NCI-H526 treated with DMSO at 0.1 percent for 48 hours (cell line): ENCODE measurements around the gene MOB3B.
"Not testable (repeated sequence)": the region's sequence is repeated elsewhere in the genome, so short reads cannot be mapped to it uniquely, and the experiment has no call there.

ENCODE experiments used
- DNase-seq: peaks from one replicate; lab custom pipeline; 2025; lab: John Stamatoyannopoulos, UW

MOB3B gene

DNA sequence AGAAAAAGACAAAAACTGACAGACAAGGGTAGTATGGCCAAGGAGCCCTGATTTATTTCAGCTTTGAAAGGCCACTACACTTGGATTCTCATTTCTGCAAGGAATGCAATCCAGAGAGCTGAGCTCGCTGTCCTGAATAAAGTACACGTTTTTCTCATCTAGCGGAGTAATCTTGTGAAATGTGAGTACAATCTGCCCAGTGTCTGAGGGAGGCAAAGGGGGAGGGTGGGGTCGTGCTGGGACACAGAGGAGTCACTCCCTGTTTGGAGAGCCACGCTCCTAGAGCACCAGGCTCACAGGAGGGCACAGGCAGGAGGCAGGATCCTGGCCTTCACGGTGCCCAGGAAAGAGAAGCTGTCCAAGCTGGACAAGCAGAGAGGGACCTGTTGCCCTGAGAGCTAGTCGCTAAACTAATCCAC lies 56.5 kb downstream of the MOB3B start:
- DNase-seq = no peak

DNA sequence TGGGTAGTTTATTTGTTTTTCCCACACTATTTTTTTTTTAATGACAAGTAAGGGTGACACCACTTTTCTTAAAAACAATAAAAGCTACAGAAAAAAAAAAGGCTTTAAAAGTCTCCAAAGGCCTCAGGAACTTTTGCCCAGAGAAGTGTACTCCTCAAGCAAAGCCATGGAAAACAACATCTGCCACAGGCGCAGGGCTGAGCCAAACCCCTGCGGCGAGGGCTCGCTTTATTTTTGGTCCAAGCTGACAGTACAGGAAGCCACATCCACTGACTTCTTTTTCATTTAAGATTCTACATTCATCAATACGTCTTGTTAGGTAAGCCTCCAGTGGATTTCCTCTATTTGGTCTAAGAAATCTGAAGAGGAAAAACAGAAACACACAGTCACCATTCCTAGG lies 57.4 kb downstream of the MOB3B start:
- no peak for DNase-seq

DNA sequence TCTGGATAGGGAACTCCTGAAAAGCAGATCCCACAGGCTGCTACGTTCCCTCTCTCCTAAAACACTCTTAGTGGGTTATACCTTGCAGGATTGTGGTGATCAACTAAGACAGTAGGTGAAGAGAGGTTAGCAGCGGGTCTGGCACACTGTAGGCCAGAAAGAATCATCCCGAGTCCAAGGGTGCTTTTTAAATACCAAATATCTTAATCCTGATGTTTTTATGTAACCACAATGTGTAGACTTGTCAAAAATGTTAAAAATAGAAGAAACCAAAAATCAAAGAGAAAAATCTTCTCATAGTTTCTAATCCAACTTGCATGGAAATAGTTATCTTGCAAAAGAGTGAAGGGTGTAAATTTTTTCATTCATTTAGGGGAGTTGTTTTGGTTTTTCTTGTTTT lies 57.8 kb downstream of the MOB3B start:
- DNase-seq = no peak

DNA sequence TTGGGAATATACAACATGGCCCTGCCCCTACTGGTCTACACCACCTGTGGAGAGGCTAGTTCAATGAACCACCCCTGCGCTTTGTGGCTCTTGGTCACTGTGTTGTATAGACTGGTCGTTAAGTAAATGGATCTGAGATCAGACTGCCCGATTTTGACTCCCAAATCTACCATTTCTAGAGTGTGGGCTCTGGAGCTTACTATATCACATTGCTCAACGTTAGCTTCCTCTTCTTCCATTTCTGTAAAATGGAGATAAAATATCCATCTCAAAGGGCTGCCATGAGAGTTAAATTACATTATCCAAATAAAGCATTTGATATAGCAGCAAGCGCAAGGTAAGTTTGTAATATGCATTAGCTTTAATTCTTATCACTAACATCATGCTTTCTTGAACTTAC lies 58.2 kb downstream of the MOB3B start:
- no peak for DNase-seq

- no peak for DNase-seq
Measured at GRCh38 chr9:27470291-27470856, 59.2 kb downstream of the MOB3B start.

- no peak for DNase-seq
Measured at GRCh38 chr9:27469550-27469949, 60.1 kb downstream of the MOB3B start.

DNA sequence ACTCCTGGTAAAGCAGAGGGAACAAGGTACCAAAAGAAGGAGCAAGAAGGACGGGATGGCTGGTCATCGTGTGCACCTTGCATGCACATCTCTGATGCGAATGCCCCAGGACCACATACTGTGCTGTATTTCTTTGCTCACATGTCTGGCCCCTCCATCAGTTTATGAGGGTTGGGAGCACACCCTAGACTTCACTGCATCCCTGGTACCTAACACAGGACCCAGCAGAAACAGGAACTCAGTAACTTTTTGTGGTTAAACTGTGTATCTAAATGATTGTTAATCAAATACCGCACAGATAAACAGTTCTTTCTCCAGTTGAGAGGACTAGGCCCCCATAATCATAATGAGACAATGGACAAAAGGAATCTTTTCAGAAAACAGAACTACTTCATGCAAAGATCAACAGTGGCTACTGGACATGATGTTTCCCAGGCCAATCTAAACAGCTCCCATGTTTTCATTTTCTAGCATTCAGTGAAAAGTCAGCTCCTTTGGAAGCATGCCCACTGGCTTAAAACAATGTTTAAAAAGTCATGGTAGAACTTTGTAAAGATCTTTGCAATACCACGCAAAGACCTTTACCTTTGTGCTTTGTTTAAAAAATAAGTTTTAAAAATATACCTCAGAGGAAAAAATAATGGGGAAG lies 61.0 kb downstream of the MOB3B start:
- DNase-seq = no peak

DNA sequence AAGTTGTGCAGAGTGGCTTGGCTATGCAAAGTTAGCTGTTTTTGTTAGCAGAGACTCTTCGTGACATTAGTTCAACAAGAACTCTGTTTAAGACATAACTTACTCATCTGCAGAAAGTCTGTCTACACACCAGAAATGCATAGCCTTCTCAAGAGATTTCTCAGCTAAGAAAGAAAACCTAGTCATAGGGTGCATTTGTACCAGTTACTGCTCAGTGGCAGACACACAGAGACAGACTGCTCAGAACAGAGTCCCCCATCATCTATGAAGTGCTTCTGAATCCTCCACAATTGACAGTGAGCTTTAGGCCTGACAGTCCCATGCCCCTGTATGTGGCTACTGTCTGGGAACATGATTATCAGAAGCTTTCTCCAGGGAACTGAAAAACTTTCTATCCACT lies 61.6 kb downstream of the MOB3B start:
- no peak for DNase-seq

GRCh38 chr9:27467486-27467885 lies 62.1 kb downstream of the MOB3B start:
- DNase-seq = no peak

DNA sequence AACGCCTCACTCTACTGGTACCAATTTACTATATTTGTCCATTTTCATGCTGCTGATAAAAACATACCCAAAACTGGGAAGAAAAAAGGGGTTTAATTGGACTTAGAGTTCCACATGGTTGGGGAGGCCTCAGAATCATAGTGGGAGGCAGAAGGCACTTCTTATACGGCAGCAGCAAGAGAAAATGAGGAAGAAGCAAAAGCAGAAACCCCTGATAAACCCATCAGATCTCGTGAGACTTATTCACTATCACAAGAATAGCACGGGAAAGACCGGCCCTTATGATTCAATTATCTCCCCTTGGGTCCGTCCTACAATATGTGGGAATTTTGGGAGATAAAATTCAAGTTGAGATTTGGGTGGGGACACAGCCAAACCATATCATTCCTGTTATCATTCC lies 63.1 kb downstream of the MOB3B start:
- DNase-seq = not testable (repeated sequence)

GRCh38 chr9:27464950-27465349 lies 64.7 kb downstream of the MOB3B start:
- not testable (repeated sequence) for DNase-seq

DNA sequence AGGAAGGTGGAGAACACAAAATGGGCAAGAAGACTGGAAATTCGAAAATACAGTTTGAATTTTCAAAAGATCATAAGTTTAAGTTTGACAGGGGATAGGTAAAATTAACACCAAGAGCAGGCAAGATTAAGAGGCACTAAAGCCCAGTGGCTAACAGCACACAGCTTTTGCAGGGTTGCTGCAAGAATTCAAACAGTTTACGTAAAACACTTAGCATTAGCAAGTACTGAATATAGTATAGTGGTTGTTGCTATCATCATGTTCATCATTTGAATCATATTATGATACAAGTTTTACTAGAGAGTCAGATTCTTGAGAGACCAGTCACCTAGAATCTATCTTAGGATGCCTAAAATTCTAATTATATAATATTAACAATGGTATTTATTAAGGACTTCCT lies 66.8 kb downstream of the MOB3B start:
- no peak for DNase-seq

- no peak for DNase-seq
Measured at GRCh38 chr9:27462434-27462833, 67.2 kb downstream of the MOB3B start.

GRCh38 chr9:27460226-27461023 lies 69.2 kb downstream of the MOB3B start:
- no peak for DNase-seq

- DNase-seq = no peak
Measured at GRCh38 chr9:27457445-27457844, 72.2 kb downstream of the MOB3B start.

DNA sequence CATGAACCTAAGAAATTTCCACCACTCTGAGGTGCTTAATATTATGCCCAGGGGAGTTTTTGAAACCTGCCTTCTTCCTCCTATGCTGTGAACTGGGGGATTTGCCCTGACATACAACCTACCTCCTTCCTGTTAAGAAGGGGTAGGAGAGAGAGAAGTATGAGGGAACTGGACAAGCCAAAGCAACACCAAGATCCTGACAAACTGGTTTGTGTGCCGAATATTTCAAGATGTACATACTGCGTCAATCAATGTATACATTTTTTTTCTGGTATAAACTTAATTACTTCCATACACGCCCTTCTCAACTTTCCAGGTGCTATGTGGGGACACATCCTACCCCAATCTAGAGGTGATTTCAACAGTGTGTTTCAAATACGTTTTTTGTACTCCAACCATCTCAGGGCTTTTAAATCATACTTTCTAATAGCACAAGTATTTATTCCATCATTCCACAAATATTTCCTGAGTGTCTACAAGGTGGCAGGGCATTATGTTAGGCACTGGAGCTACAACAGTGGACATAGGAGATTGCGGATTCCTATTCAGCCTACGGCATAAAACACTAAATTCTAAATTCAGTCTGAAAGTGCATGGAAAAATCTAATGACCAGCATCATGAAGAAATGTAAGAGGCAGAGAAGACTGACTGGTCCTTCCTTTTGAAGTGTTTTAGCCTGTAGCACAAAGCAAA lies 75.6 kb downstream of the MOB3B start:
- no peak for DNase-seq

DNA sequence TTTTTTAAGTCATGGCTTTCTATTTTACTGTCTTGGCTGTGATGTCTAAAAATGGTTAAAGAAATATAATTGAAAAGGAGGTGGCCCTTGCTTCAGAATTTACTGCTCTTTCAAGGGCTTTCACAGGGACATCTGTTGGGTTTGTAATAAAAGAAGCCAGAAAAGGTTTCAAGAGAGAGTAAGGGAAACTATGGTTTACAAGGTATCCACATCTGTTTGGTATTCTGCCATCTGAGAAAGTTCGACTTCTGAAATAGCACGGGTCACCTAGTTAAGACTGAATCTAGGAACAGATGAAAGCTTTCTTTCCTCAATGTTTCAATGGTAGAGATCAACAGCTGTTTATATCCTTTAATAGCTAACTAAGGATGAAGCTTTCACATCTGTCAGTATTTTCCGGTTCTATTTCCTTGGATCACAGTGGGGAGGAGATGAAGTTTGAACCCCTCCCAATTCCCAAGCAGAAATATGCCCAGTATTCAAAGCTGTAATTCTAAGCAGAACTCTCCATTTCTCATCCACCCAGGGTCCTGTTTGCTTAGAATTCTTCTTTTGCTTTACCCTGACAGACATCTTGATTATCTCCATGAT lies 78.3 kb downstream of the MOB3B start:
- DNase-seq = no peak

DNA sequence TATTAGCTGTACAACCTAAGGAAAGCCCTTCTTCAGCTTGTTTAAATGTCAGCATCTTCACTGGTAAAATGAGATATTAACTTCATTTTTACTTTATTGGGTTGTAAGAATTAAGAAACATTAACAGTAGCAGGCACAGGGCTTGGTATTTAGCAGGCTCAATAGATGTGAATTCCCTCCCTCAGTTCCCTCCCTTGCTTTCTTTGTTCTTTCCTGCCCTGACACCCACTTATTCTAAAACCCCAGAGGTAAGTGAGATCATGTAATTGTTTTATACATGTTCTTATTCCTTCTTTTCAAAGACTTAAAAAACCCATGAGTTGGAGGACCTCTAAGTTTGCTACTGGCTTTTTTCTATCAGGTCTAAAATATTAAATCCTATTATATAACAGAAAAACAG lies 78.9 kb downstream of the MOB3B start:
- DNase-seq = no peak

DNA sequence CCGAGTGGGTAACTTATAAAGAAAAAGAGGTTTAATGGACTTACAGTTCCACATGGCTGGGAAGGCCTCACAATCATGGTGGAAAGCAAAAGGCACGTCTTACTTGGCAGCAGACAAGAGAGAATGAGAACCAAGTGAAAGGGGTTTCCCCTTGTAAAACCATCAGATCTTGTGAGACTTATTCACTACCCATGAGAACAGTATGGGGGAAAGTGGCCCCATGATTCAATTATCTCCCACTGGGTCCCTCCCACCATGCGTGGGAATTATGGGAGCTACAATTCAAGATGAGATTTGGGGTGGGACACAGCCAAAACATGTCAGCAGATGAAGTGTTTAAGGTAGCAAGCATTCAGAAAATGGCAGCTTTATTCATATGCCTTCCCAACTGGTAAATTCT lies 81.3 kb downstream of the MOB3B start:
- not testable (repeated sequence) for DNase-seq

GRCh38 chr9:27447031-27447683 lies 82.5 kb downstream of the MOB3B start:
- no peak for DNase-seq

DNA sequence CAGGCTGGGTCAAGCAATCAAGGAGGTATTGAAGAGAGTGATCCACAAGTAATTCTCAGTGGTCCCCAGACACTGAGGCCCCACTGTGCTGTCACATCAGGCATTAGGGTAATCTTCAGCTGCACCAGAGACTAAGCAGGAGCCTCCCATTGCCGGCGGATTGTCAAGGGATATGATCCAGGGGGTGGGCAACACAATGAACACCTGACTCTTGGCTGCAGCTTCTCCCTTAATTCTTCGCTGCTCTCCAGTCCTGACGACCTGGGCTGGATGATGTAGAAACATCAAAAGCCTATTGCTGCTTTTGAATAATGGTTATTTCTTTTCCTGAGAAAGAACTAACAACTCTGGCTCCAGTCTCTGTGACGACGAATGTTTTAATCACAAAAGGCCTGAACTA lies 83.9 kb downstream of the MOB3B start:
- no peak for DNase-seq

GRCh38 chr9:27445057-27445595 lies 84.5 kb downstream of the MOB3B start:
- DNase-seq = no peak
